HCT116 (cell line): ENCODE results near the gene MEN1. TPM values are rescaled to one million over a fixed set of nuclear protein-coding genes. Genes with fewer than 3 reads are reported as not detected.

Experiments
- ATAC-seq: fragments of 200-7000 bp; cut with Tn5 transposase; 2 replicates; pipeline ENCODE4 v1.9.1; 2020; ENCODE audit warnings: mild to moderate bottlenecking, moderate library complexity
- BruUV-seq: library from RNA; stranded (reverse); fragments of 400-500 nt; replicated peaks from 2 replicates; lab custom pipeline; 2021; lab: Mats Ljungman, UMichigan
- CTCF ChIA-PET: fragments of 300-600 bp; sonication (Branson Sonifier 250); formaldehyde crosslinking; loops from one replicate; lab custom pipeline; 2021; ENCODE audit warnings: antibody characterized with exemption; lab: Charles Lee
- POLR2A ChIA-PET: fragments of 300-600, 350-600 bp; sonication (Branson Sonifier 250); formaldehyde crosslinking; loops from one replicate; lab custom pipeline; 2021; ENCODE audit warnings: antibody characterized with exemption; lab: Charles Lee
- RAD21 ChIA-PET, 2 experiments: fragments of 300-600 bp; sonication (Branson Sonifier 250); formaldehyde crosslinking; loops; one replicate each; lab custom pipeline; 2023; ENCODE audit warnings: low total read pairs in 2 of 2; ENCODE audit not compliant: uncharacterized antibody in 2 of 2, unreplicated experiment in 2 of 2, low non-redundant PET in 1 of 2; lab: Charles Lee
- DNase-seq: peaks from one replicate; pipeline ENCODE4 v3.0.0-alpha.2; 2010; ENCODE audit warnings: low read depth, low spot score
- H2AFZ ChIP-seq: fragments of 200-600 bp; shearing (Covaris generic), sonication (generic); 2 replicates; pipeline ENCODE4 v1.6.1; 2017; ENCODE audit warnings: low read depth, mixed run types, mixed read lengths, antibody characterized with exemption, low read length; ENCODE audit not compliant: poor library complexity, severe bottlenecking
- H3K27ac ChIP-seq: 2 replicates; pipeline ENCODE4 v1.5.1; 2012; ENCODE audit warnings: low read depth, low read length
- H3K27me3 ChIP-seq: fragments of 200-600 bp; sonication (generic); 2 replicates; pipeline ENCODE4 v1.6.1; 2016; ENCODE audit warnings: mixed run types, low read length, mixed read lengths; ENCODE audit not compliant: insufficient read depth
- H3K36me3 ChIP-seq, 2 experiments: fragments of 200-500 bp in 1 of 2; fragments of 200-600 bp in 1 of 2; sonication (Bioruptor generic) in 1 of 2; sonication (generic) in 1 of 2; 2 replicates each; pipeline versions ENCODE4 v1.5.1 to v1.6.1; 2014 to 2016; ENCODE audit warnings: low read length in 2 of 2, inconsistent platforms in 1 of 2, mixed read lengths in 1 of 2, mixed run types in 1 of 2; ENCODE audit not compliant: insufficient read depth in 2 of 2, control insufficient read depth in 1 of 2
- H3K4me1 ChIP-seq, 2 experiments: fragments of 200-600 bp in 1 of 2; sonication (generic) in 1 of 2; 2 replicates each; pipeline versions ENCODE4 v1.5.1 to v1.6.1; 2012 to 2017; ENCODE audit warnings: low read length in 2 of 2, inconsistent platforms in 1 of 2, mild to moderate bottlenecking in 1 of 2, mixed read lengths in 1 of 2, mixed run types in 1 of 2, moderate library complexity in 1 of 2; ENCODE audit not compliant: insufficient read depth in 2 of 2, control insufficient read depth in 1 of 2
- H3K4me2 ChIP-seq: fragments of 200-600 bp; sonication (generic); 2 replicates; pipeline ENCODE4 v1.6.1; 2017; ENCODE audit warnings: mixed run types, low read length, mixed read lengths
- H3K4me3 ChIP-seq, 2 experiments: fragments of 200-600 bp in 1 of 2; sonication (generic) in 1 of 2; replicated peaks in 1 of 2; 2 replicates each; pipeline ENCODE4 v1.5.1; 2011 to 2016; ENCODE audit warnings: low read length in 2 of 2, control low read depth in 1 of 2, low read depth in 1 of 2, mild to moderate bottlenecking in 1 of 2, mixed read lengths in 1 of 2, mixed run types in 1 of 2
- H3K79me2 ChIP-seq: fragments of 200-600 bp; sonication (generic); 2 replicates; pipeline ENCODE4 v1.6.1; 2017; ENCODE audit warnings: mild to moderate bottlenecking, mixed run types, low read length, moderate library complexity, mixed read lengths; ENCODE audit not compliant: insufficient read depth
- H3K9ac ChIP-seq: fragments of 200-600 bp; sonication (generic); 2 replicates; pipeline ENCODE4 v1.6.1; 2016; ENCODE audit warnings: low read length, mixed read lengths
- H3K9me2 ChIP-seq: fragments of 200-600 bp; sonication (generic), shearing (Covaris generic); 2 replicates; pipeline ENCODE4 v1.6.1; 2017; ENCODE audit warnings: mixed run types, mild to moderate bottlenecking, moderate library complexity; ENCODE audit not compliant: insufficient read depth
- H3K9me3 ChIP-seq, 2 experiments: fragments of 200-500 bp in 1 of 2; fragments of 200-600 bp in 1 of 2; sonication (Bioruptor generic) in 1 of 2; sonication (generic) in 1 of 2; 2 replicates each; pipeline ENCODE4 v1.6.1; 2014 to 2017; ENCODE audit warnings: low read length in 2 of 2, mixed read lengths in 2 of 2, inconsistent platforms in 1 of 2, low read depth in 1 of 2, mild to moderate bottlenecking in 1 of 2, mixed run types in 1 of 2, moderate library complexity in 1 of 2; ENCODE audit not compliant: control insufficient read depth in 1 of 2, insufficient read depth in 1 of 2
- H4K20me1 ChIP-seq: fragments of 200-600 bp; sonication (generic), shearing (Covaris generic); 2 replicates; pipeline ENCODE4 v1.6.1; 2017; ENCODE audit warnings: mixed run types, mild to moderate bottlenecking, moderate library complexity; ENCODE audit not compliant: insufficient read depth
- ATF3 ChIP-seq: IDR thresholded peaks from 2 replicates; pipeline ENCODE4 v1.6.1; 2012
- CBX3 ChIP-seq: IDR thresholded peaks from 2 replicates; pipeline ENCODE4 v1.6.1; 2012; ENCODE audit warnings: low read depth
- ELF1 ChIP-seq: IDR thresholded peaks from 2 replicates; pipeline ENCODE4 v1.6.1; 2012; ENCODE audit warnings: low read depth, borderline replicate concordance
- EZH2phosphoT487 ChIP-seq: fragments of 200-600 bp; IDR thresholded peaks from 2 replicates; pipeline ENCODE4 v1.6.1; 2018; ENCODE audit warnings: antibody characterized with exemption, borderline replicate concordance
- FOSL1 ChIP-seq: IDR thresholded peaks from 2 replicates; pipeline ENCODE4 v1.6.1; 2012; ENCODE audit warnings: low read depth
- JUND ChIP-seq: IDR thresholded peaks from 2 replicates; pipeline ENCODE4 v1.6.1; 2012
- MAX ChIP-seq: IDR thresholded peaks from 2 replicates; pipeline ENCODE4 v1.6.1; 2012
- POLR2AphosphoS5 ChIP-seq: IDR thresholded peaks from 2 replicates; pipeline ENCODE4 v1.6.1; 2011; ENCODE audit warnings: mild to moderate bottlenecking, low read depth, low read length, moderate library complexity
- RAD21 ChIP-seq: IDR thresholded peaks from 2 replicates; pipeline ENCODE4 v1.6.1; 2012; ENCODE audit warnings: low read depth, mild to moderate bottlenecking
- SIN3A ChIP-seq: IDR thresholded peaks from 2 replicates; pipeline ENCODE4 v1.6.1; 2012; ENCODE audit warnings: low read depth
- SP1 ChIP-seq: IDR thresholded peaks from 2 replicates; pipeline ENCODE4 v1.6.1; 2012; ENCODE audit warnings: low read depth
- TCF7L2 ChIP-seq: IDR thresholded peaks from 2 replicates; pipeline ENCODE4 v1.7.0; 2011; ENCODE audit warnings: borderline replicate concordance, inconsistent platforms; ENCODE audit not compliant: insufficient read depth, insufficient read length; ENCODE audit errors: extremely low read depth
- YY1 ChIP-seq: IDR thresholded peaks from 2 replicates; pipeline ENCODE4 v1.6.1; 2011; ENCODE audit warnings: low read length, low read depth, moderate library complexity, mild to moderate bottlenecking; ENCODE audit not compliant: insufficient replicate concordance; ENCODE audit errors: extremely low read depth
- ZFX ChIP-seq: fragments of 450-650 bp; IDR thresholded peaks from 2 replicates; pipeline ENCODE4 v1.6.1; 2017
- ZNF274 ChIP-seq: fragments of 200-500 bp; sonication (Bioruptor generic); IDR thresholded peaks from 2 replicates; pipeline ENCODE4 v1.6.1; 2014; ENCODE audit warnings: mild to moderate bottlenecking, low read depth, low read length, inconsistent platforms
- intact Hi-C: fragments of 100-400 bp; cut with micrococcal nuclease; formaldehyde crosslinking; loops from 2 replicates; pipeline ENCODE4 v1.10.0; 2022
- total RNA-seq: library from RNA; stranded (reverse); gene quantifications from one replicate; pipeline ENCODE4 v1.2.1, GENCODE V29; 2021; ENCODE audit not compliant: unreplicated experiment
- TF ChIP-seq, protein P1 (sequence below), 3 experiments: fragments of 200-600 bp in 1 of 3; sonication (generic) in 1 of 3; IDR thresholded peaks in 2 of 3; conservative IDR thresholded peaks in 1 of 3; 2 replicates each; pipeline ENCODE4 v1.5.1; 2012 to 2017; ENCODE audit warnings: low read depth in 2 of 3, low read length in 2 of 3, antibody characterized with exemption in 1 of 3, borderline replicate concordance in 1 of 3, control low read depth in 1 of 3, mild to moderate bottlenecking in 1 of 3, mixed read lengths in 1 of 3, mixed run types in 1 of 3, moderate library complexity in 1 of 3; ENCODE audit not compliant: insufficient read depth in 1 of 3

The MEN1 gene
- total RNA-seq, 1 experiment from 2014 or later: 62.1 TPM

GRCh38 chr11:64759722-64760719 is 50.3 kb downstream of the MEN1 start, which contains the start of gene PYGM:
Gene PYGM (minus strand): TSS chr11:64759974. CDS start chr11:64759898, 76 bp downstream.
- ATAC-seq (peak; percentile 24), DNase-seq (no peak)
- Histone ChIP-seq H3K79me2 (peaks cover 9% of the 10 kb centered on the region; the same call in 1 of the 2 replicates), H3K27me3 (no peaks in the 10 kb centered on the region), H4K20me1 (peaks cover 10% of the 10 kb centered on the region; the same call in 1 of the 2 replicates), H3K9me2 (no peaks in the 10 kb centered on the region), H3K27ac (no peak within 1 kb of the TSS), H3K36me3 (peaks cover 20 to 21% of the 10 kb centered on the region in 2 experiments), H2AFZ (no peak within 1 kb of the TSS), H3K4me2 (no peak within 1 kb of the TSS), H3K9me3 (no peaks in the 10 kb centered on the region), H3K4me1 (peaks cover 0 to 11% of the 10 kb centered on the region in 2 experiments; a peak in 1 of 4 replicates), H3K4me3 (no peak within 1 kb of the TSS), H3K9ac (no peak within 1 kb of the TSS)
- ChIA-PET CTCF (interaction anchor here (0.9 kb wide), 1 partner anchor 19 kb away, joined by 4 read pairs; the partner anchor contains the start of gene SF1), POLR2A (interaction anchor here (0.8 to 1.1 kb wide), 3 partner anchors 10 to 19 kb away, joined by 3 to 4 read pairs (median 4); partner anchors contain the start of gene SF1), RAD21 (no interaction called here)
- intact Hi-C loops: no loop called here
- no TSS peak for BruUV-seq
- TF ChIP-seq SIN3A: no peak
- TF ChIP-seq ZNF274: no peak
- TF ChIP-seq TCF7L2: no peak
- no peak for TF ChIP-seq CBX3
- TF ChIP-seq SP1: no peak
- no peak for TF ChIP-seq POLR2AphosphoS5
- TF ChIP-seq RAD21: no peak
- TF ChIP-seq FOSL1: no peak
- TF ChIP-seq YY1: no peak
- TF ChIP-seq, protein P1, sequence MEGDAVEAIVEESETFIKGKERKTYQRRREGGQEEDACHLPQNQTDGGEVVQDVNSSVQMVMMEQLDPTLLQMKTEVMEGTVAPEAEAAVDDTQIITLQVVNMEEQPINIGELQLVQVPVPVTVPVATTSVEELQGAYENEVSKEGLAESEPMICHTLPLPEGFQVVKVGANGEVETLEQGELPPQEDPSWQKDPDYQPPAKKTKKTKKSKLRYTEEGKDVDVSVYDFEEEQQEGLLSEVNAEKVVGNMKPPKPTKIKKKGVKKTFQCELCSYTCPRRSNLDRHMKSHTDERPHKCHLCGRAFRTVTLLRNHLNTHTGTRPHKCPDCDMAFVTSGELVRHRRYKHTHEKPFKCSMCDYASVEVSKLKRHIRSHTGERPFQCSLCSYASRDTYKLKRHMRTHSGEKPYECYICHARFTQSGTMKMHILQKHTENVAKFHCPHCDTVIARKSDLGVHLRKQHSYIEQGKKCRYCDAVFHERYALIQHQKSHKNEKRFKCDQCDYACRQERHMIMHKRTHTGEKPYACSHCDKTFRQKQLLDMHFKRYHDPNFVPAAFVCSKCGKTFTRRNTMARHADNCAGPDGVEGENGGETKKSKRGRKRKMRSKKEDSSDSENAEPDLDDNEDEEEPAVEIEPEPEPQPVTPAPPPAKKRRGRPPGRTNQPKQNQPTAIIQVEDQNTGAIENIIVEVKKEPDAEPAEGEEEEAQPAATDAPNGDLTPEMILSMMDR (IDR thresholded peaks at IDR 0.05 in 2 of 3, conservative IDR thresholded peaks at IDR 0.05 in 1 of 3; ENCODE audit: borderline replicate concordance in 1 of 3, insufficient read depth in 1 of 3, low read depth in 2 of 3, low read length in 2 of 3): no peak
- TF ChIP-seq ZFX: no peak
- TF ChIP-seq MAX: no peak
- TF ChIP-seq ELF1: no peak
- no peak for TF ChIP-seq JUND
- TF ChIP-seq EZH2phosphoT487: no peak
- no peak for TF ChIP-seq ATF3
